Vagina (tissue), 2 donors: ENCODE measurements around the gene CDC14A.

ENCODE experiments used
- CTCF ChIP-seq, 3 experiments: fragments of 450-650 bp in 2 of 3; fragments of 200-600 bp in 1 of 3; sonication (generic) in 1 of 3; IDR thresholded peaks; one replicate each; pipeline ENCODE4 v1.5.1; 2017 to 2019; ENCODE audit warnings: antibody characterized with exemption in 3 of 3, mild to moderate bottlenecking in 2 of 3, moderate library complexity in 2 of 3
- POLR2A ChIP-seq, 2 donors: fragments of 450-650 bp; IDR thresholded peaks; one replicate each; pipeline ENCODE4 v1.6.1; 2017; ENCODE audit warnings: antibody characterized with exemption in 2 of 2, mild to moderate bottlenecking in 2 of 2, moderate library complexity in 2 of 2
- POLR2AphosphoS5 ChIP-seq, 2 donors: sonication (generic); formaldehyde crosslinking; IDR thresholded peaks; one replicate each; pipeline ENCODE4 v1.9.0; 2017; ENCODE audit warnings: antibody characterized with exemption in 2 of 2, mild to moderate bottlenecking in 2 of 2, low read depth in 1 of 2; ENCODE audit not compliant: insufficient read depth in 1 of 2

GRCh38 chr1:100458661-100459357 lies 106.5 kb downstream of the CDC14A start:
- TF ChIP-seq CTCF (IDR thresholded peaks at IDR 0.05), result no peak
- no peak for TF ChIP-seq POLR2AphosphoS5 (IDR thresholded peaks at IDR 0.05; ENCODE audit: insufficient read depth in 1 of 2, low read depth in 1 of 2)
- TF ChIP-seq POLR2A (IDR thresholded peaks at IDR 0.05), result no peak
